Sigmoid colon (tissue), 4 donors: ENCODE data around the gene DUOX2.

Source experiments
- EP300 ChIP-seq, 4 donors: sonication (generic); formaldehyde crosslinking; IDR thresholded peaks; one replicate each; pipeline ENCODE4 v1.6.1; 2017; ENCODE audit warnings: antibody characterized with exemption in 4 of 4
- POLR2A ChIP-seq, 2 donors: fragments of 450-650 bp; IDR thresholded peaks; one replicate each; pipeline ENCODE4 v1.6.1; 2016; ENCODE audit warnings: antibody characterized with exemption in 2 of 2, mild to moderate bottlenecking in 2 of 2, moderate library complexity in 2 of 2
- POLR2AphosphoS5 ChIP-seq, 4 donors: sonication (generic); formaldehyde crosslinking; IDR thresholded peaks; one replicate each; pipeline ENCODE4 v1.6.1; 2017; ENCODE audit warnings: antibody characterized with exemption in 4 of 4
- TF ChIP-seq, protein P1 (sequence below), 4 experiments: fragments of 450-650 bp in 3 of 4; fragments of 200-600 bp in 1 of 4; IDR thresholded peaks; one replicate each; pipeline ENCODE4 v1.5.1; 2016 to 2019; ENCODE audit warnings: antibody characterized with exemption in 4 of 4, mild to moderate bottlenecking in 3 of 4, moderate library complexity in 2 of 4

DNA sequence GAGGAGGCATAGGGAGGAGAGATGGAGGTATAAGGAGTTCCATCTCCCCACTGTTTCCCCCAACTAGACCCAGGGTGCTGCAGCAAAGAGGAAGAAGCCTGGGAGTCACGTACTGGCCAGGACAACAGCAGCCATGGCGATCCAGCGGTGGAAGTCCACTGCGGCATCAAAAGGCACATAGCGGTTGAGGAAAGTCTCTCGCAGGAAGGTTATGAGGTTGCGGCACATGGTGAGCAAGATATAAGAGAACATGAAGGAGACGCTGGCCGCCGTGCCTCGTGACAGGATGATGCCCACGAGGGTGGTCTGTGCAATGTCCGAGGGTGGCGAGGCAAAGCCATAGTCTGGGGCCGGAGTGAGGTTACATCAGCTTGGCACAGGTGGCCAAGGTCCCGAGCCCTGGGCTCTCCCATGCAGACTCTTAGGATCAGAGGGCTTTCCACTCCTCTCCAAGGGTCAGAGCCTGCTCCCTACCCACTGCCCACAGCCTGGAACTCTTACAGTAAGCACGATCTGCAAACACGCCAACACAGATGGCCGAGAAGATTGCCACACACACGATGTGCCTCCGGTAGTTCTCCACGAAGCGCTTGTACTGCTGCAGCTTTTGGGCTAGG is 14.3 kb downstream of the DUOX2 start:
- TF ChIP-seq, protein P1, sequence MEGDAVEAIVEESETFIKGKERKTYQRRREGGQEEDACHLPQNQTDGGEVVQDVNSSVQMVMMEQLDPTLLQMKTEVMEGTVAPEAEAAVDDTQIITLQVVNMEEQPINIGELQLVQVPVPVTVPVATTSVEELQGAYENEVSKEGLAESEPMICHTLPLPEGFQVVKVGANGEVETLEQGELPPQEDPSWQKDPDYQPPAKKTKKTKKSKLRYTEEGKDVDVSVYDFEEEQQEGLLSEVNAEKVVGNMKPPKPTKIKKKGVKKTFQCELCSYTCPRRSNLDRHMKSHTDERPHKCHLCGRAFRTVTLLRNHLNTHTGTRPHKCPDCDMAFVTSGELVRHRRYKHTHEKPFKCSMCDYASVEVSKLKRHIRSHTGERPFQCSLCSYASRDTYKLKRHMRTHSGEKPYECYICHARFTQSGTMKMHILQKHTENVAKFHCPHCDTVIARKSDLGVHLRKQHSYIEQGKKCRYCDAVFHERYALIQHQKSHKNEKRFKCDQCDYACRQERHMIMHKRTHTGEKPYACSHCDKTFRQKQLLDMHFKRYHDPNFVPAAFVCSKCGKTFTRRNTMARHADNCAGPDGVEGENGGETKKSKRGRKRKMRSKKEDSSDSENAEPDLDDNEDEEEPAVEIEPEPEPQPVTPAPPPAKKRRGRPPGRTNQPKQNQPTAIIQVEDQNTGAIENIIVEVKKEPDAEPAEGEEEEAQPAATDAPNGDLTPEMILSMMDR (IDR thresholded peaks at IDR 0.05) = no peak
- no peak for TF ChIP-seq POLR2A (IDR thresholded peaks at IDR 0.05)
- no peak for TF ChIP-seq EP300 (IDR thresholded peaks at IDR 0.05)
- no peak for TF ChIP-seq POLR2AphosphoS5 (IDR thresholded peaks at IDR 0.05)
